HCT116 (cell line): ENCODE results near the gene JUN. TPM values are rescaled to one million over a fixed set of nuclear protein-coding genes. Genes with fewer than 3 reads are reported as not detected.

ENCODE experiments used
- ATAC-seq: fragments of 200-7000 bp; cut with Tn5 transposase; 2 replicates; pipeline ENCODE4 v1.9.1; 2020; ENCODE audit warnings: mild to moderate bottlenecking, moderate library complexity
- BruUV-seq: library from RNA; stranded (reverse); fragments of 400-500 nt; replicated peaks from 2 replicates; lab custom pipeline; 2021; lab: Mats Ljungman, UMichigan
- CTCF ChIA-PET: fragments of 300-600 bp; sonication (Branson Sonifier 250); formaldehyde crosslinking; loops from one replicate; lab custom pipeline; 2021; ENCODE audit warnings: antibody characterized with exemption; lab: Charles Lee
- POLR2A ChIA-PET: fragments of 300-600, 350-600 bp; sonication (Branson Sonifier 250); formaldehyde crosslinking; loops from one replicate; lab custom pipeline; 2021; ENCODE audit warnings: antibody characterized with exemption; lab: Charles Lee
- RAD21 ChIA-PET, 2 experiments: fragments of 300-600 bp; sonication (Branson Sonifier 250); formaldehyde crosslinking; loops; one replicate each; lab custom pipeline; 2023; ENCODE audit warnings: low total read pairs in 2 of 2; ENCODE audit not compliant: uncharacterized antibody in 2 of 2, unreplicated experiment in 2 of 2, low non-redundant PET in 1 of 2; lab: Charles Lee
- DNase-seq: peaks from one replicate; pipeline ENCODE4 v3.0.0-alpha.2; 2010; ENCODE audit warnings: low read depth, low spot score
- H2AFZ ChIP-seq: fragments of 200-600 bp; shearing (Covaris generic), sonication (generic); 2 replicates; pipeline ENCODE4 v1.6.1; 2017; ENCODE audit warnings: low read depth, mixed run types, mixed read lengths, antibody characterized with exemption, low read length; ENCODE audit not compliant: poor library complexity, severe bottlenecking
- H3K27ac ChIP-seq: 2 replicates; pipeline ENCODE4 v1.5.1; 2012; ENCODE audit warnings: low read depth, low read length
- H3K27me3 ChIP-seq: fragments of 200-600 bp; sonication (generic); 2 replicates; pipeline ENCODE4 v1.6.1; 2016; ENCODE audit warnings: mixed run types, low read length, mixed read lengths; ENCODE audit not compliant: insufficient read depth
- H3K36me3 ChIP-seq, 2 experiments: fragments of 200-500 bp in 1 of 2; fragments of 200-600 bp in 1 of 2; sonication (Bioruptor generic) in 1 of 2; sonication (generic) in 1 of 2; 2 replicates each; pipeline versions ENCODE4 v1.5.1 to v1.6.1; 2014 to 2016; ENCODE audit warnings: low read length in 2 of 2, inconsistent platforms in 1 of 2, mixed read lengths in 1 of 2, mixed run types in 1 of 2; ENCODE audit not compliant: insufficient read depth in 2 of 2, control insufficient read depth in 1 of 2
- H3K4me1 ChIP-seq, 2 experiments: fragments of 200-600 bp in 1 of 2; sonication (generic) in 1 of 2; 2 replicates each; pipeline versions ENCODE4 v1.5.1 to v1.6.1; 2012 to 2017; ENCODE audit warnings: low read length in 2 of 2, inconsistent platforms in 1 of 2, mild to moderate bottlenecking in 1 of 2, mixed read lengths in 1 of 2, mixed run types in 1 of 2, moderate library complexity in 1 of 2; ENCODE audit not compliant: insufficient read depth in 2 of 2, control insufficient read depth in 1 of 2
- H3K4me2 ChIP-seq: fragments of 200-600 bp; sonication (generic); 2 replicates; pipeline ENCODE4 v1.6.1; 2017; ENCODE audit warnings: mixed run types, low read length, mixed read lengths
- H3K4me3 ChIP-seq, 2 experiments: fragments of 200-600 bp in 1 of 2; sonication (generic) in 1 of 2; replicated peaks in 1 of 2; 2 replicates each; pipeline ENCODE4 v1.5.1; 2011 to 2016; ENCODE audit warnings: low read length in 2 of 2, control low read depth in 1 of 2, low read depth in 1 of 2, mild to moderate bottlenecking in 1 of 2, mixed read lengths in 1 of 2, mixed run types in 1 of 2
- H3K79me2 ChIP-seq: fragments of 200-600 bp; sonication (generic); 2 replicates; pipeline ENCODE4 v1.6.1; 2017; ENCODE audit warnings: mild to moderate bottlenecking, mixed run types, low read length, moderate library complexity, mixed read lengths; ENCODE audit not compliant: insufficient read depth
- H3K9ac ChIP-seq: fragments of 200-600 bp; sonication (generic); 2 replicates; pipeline ENCODE4 v1.6.1; 2016; ENCODE audit warnings: low read length, mixed read lengths
- H3K9me2 ChIP-seq: fragments of 200-600 bp; sonication (generic), shearing (Covaris generic); 2 replicates; pipeline ENCODE4 v1.6.1; 2017; ENCODE audit warnings: mixed run types, mild to moderate bottlenecking, moderate library complexity; ENCODE audit not compliant: insufficient read depth
- H3K9me3 ChIP-seq, 2 experiments: fragments of 200-500 bp in 1 of 2; fragments of 200-600 bp in 1 of 2; sonication (Bioruptor generic) in 1 of 2; sonication (generic) in 1 of 2; 2 replicates each; pipeline ENCODE4 v1.6.1; 2014 to 2017; ENCODE audit warnings: low read length in 2 of 2, mixed read lengths in 2 of 2, inconsistent platforms in 1 of 2, low read depth in 1 of 2, mild to moderate bottlenecking in 1 of 2, mixed run types in 1 of 2, moderate library complexity in 1 of 2; ENCODE audit not compliant: control insufficient read depth in 1 of 2, insufficient read depth in 1 of 2
- H4K20me1 ChIP-seq: fragments of 200-600 bp; sonication (generic), shearing (Covaris generic); 2 replicates; pipeline ENCODE4 v1.6.1; 2017; ENCODE audit warnings: mixed run types, mild to moderate bottlenecking, moderate library complexity; ENCODE audit not compliant: insufficient read depth
- CBX3 ChIP-seq: IDR thresholded peaks from 2 replicates; pipeline ENCODE4 v1.6.1; 2012; ENCODE audit warnings: low read depth
- CEBPB ChIP-seq: IDR thresholded peaks from 2 replicates; pipeline ENCODE4 v1.6.1; 2012; ENCODE audit warnings: low read depth
- ELF1 ChIP-seq: IDR thresholded peaks from 2 replicates; pipeline ENCODE4 v1.6.1; 2012; ENCODE audit warnings: low read depth, borderline replicate concordance
- EZH2phosphoT487 ChIP-seq: fragments of 200-600 bp; IDR thresholded peaks from 2 replicates; pipeline ENCODE4 v1.6.1; 2018; ENCODE audit warnings: antibody characterized with exemption, borderline replicate concordance
- FOSL1 ChIP-seq: IDR thresholded peaks from 2 replicates; pipeline ENCODE4 v1.6.1; 2012; ENCODE audit warnings: low read depth
- JUND ChIP-seq: IDR thresholded peaks from 2 replicates; pipeline ENCODE4 v1.6.1; 2012
- MAX ChIP-seq: IDR thresholded peaks from 2 replicates; pipeline ENCODE4 v1.6.1; 2012
- REST ChIP-seq: IDR thresholded peaks from 2 replicates; pipeline ENCODE4 v1.6.1; 2012; ENCODE audit warnings: low read depth
- SRF ChIP-seq: IDR thresholded peaks from 2 replicates; pipeline ENCODE4 v1.6.1; 2012; ENCODE audit warnings: low read depth
- TCF7L2 ChIP-seq: IDR thresholded peaks from 2 replicates; pipeline ENCODE4 v1.7.0; 2011; ENCODE audit warnings: borderline replicate concordance, inconsistent platforms; ENCODE audit not compliant: insufficient read depth, insufficient read length; ENCODE audit errors: extremely low read depth
- ZBTB33 ChIP-seq: IDR thresholded peaks from 2 replicates; pipeline ENCODE4 v1.6.1; 2011; ENCODE audit warnings: mild to moderate bottlenecking, low read length, moderate library complexity; ENCODE audit not compliant: insufficient replicate concordance; ENCODE audit errors: extremely low read depth
- ZNF274 ChIP-seq: fragments of 200-500 bp; sonication (Bioruptor generic); IDR thresholded peaks from 2 replicates; pipeline ENCODE4 v1.6.1; 2014; ENCODE audit warnings: mild to moderate bottlenecking, low read depth, low read length, inconsistent platforms
- intact Hi-C: fragments of 100-400 bp; cut with micrococcal nuclease; formaldehyde crosslinking; loops from 2 replicates; pipeline ENCODE4 v1.10.0; 2022
- total RNA-seq: library from RNA; stranded (reverse); gene quantifications from one replicate; pipeline ENCODE4 v1.2.1, GENCODE V29; 2021; ENCODE audit not compliant: unreplicated experiment

Gene JUN
- total RNA-seq, 1 experiment from 2014 or later: 18.7 TPM

GRCh38 chr1:58749646-58750045, 34.2 kb downstream of the JUN start:
- no peaks in the 10 kb centered on the region for H3K27me3 ChIP-seq
- no peaks in the 10 kb centered on the region for H3K36me3 ChIP-seq
- no peak overlapping the region for H3K27ac ChIP-seq
- no peak overlapping the region for H3K4me3 ChIP-seq
- BruUV-seq: no TSS peak
- ChIA-PET RAD21 (no interaction called here), POLR2A (no interaction called here)
- no peaks in the 10 kb centered on the region for H4K20me1 ChIP-seq
- H3K9me2 ChIP-seq: no peaks in the 10 kb centered on the region
- no peak for TF ChIP-seq EZH2phosphoT487
- TF ChIP-seq ZBTB33: no peak
- TF ChIP-seq CEBPB: no peak
- no peak for TF ChIP-seq JUND
- TF ChIP-seq, all 23 proteins: peak for 0
- Histone ChIP-seq H2AFZ (no peak overlapping the region), H3K4me2 (no peak overlapping the region), H3K9ac (no peak overlapping the region), H3K4me1 (peaks cover 14 to 39% of the 10 kb centered on the region in 2 experiments), H3K9me3 (no peaks in the 10 kb centered on the region), H3K79me2 (no peaks in the 10 kb centered on the region)
- no peak for DNase-seq
- CTCF ChIA-PET: no interaction called here
- intact Hi-C loops: loop anchor here (10.0 kb wide), 1 partner anchor 235 kb away; no protein-coding TSS in a partner anchor
- ATAC-seq: no peak

DNA sequence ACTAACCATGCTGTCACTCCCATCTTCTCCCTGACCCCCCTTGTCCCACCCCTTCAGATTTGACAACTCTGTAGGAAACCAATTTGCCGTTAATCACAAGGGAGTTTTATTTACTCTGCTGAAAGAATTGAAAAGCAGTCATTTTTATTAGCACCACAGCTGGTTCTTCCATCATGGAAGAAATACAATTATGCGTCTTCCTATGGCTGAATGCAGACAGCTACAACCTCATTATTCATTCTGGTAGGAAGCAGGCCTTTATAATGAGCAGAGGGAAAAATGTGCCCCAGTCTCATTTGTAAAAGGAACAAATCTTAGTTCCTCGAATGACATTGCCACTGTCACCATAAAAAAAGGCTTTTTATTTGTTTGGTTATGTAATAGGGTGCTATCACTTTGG, 35.2 kb downstream of the JUN start:
- no peak overlapping the region for H3K27ac ChIP-seq
- H3K9me3 ChIP-seq: no peaks in the 10 kb centered on the region
- TF ChIP-seq FOSL1 (no peak), CBX3 (no peak), ELF1 (no peak), TCF7L2 (no peak), EZH2phosphoT487 (no peak), MAX (no peak), ZNF274 (no peak), REST (no peak), SRF (no peak)
- no peak for ATAC-seq
- no peaks in the 10 kb centered on the region for H3K27me3 ChIP-seq
- H3K9me2 ChIP-seq: no peaks in the 10 kb centered on the region
- intact Hi-C loops: loop anchor here (10.0 kb wide), 1 partner anchor 234 kb away; no protein-coding TSS in a partner anchor
- no peak for DNase-seq
- no peaks in the 10 kb centered on the region for H3K36me3 ChIP-seq
- H3K9ac ChIP-seq: no peak overlapping the region
- no peak overlapping the region for H3K4me3 ChIP-seq
- no TSS peak for BruUV-seq
- no peak overlapping the region for H2AFZ ChIP-seq
- peaks cover 6 to 30% of the 10 kb centered on the region in 2 experiments for H3K4me1 ChIP-seq
- no peaks in the 10 kb centered on the region for H3K79me2 ChIP-seq
- no peak overlapping the region for H3K4me2 ChIP-seq
- POLR2A ChIA-PET: no interaction called here
- H4K20me1 ChIP-seq: no peaks in the 10 kb centered on the region
- RAD21 ChIA-PET: no interaction called here
- CTCF ChIA-PET: no interaction called here
